ENCODE measurements around the gene DLD.
"Not testable (repeated sequence)": the region's sequence is repeated elsewhere in the genome, so short reads cannot be mapped to it uniquely, and the experiment has no call there.

The DLD gene

DNA sequence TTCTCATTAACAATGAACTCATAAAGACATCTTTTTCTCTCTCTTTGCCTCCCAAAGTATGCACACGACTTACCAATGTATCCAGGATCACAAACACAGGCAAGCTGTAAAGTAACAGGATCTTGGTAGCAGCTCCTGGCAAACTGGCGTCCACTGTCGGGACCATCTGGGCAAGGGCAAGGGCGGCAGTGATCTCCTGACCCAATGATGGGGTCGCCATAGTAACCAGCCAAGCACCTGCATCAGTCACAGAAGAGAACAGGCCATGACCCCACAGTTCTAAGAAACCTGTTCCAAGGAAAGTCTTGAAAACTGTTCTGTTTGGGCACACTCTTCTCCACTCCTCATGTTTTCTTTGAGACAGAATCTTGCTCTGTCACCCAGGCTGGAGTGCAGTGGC, 64.4 kb downstream of the DLD start:
- Histone ChIP-seq H3K27ac (ENCODE audit: low read length, poor library complexity, severe bottlenecking) (peak overlapping the region; percentile 34), H3K18ac (ENCODE audit: low read depth in 1 of 2, low read length in 2 of 2) (no peak overlapping the region), H3K4me2 (ENCODE audit: low read length, poor library complexity, severe bottlenecking) (no peak overlapping the region), H4K91ac (ENCODE audit: low read length) (no peak overlapping the region), H2AFZ (ENCODE audit: low read depth, low read length) (no peak overlapping the region), H2BK120ac (ENCODE audit: low read depth, low read length) (no peak overlapping the region), H4K8ac (ENCODE audit: low read length) (peak overlapping the region; percentile 69), H3K36me3 (ENCODE audit: control insufficient read depth in 1 of 2, insufficient read depth in 2 of 2, low read depth in 1 of 2, low read length in 2 of 2) (peaks cover 58 to 86% of the 10 kb centered on the region in 2 experiments), H2BK5ac (ENCODE audit: low read depth, low read length, poor library complexity, severe bottlenecking) (no peak overlapping the region), H2AK5ac (ENCODE audit: low read length, severe bottlenecking) (no peak overlapping the region), H3K9ac (ENCODE audit: low read length) (no peak overlapping the region), H3K79me1 (replicated peaks; ENCODE audit: low read length, poor library complexity, severe bottlenecking) (peaks cover 4% of the 10 kb centered on the region), H3K9me3 (ENCODE audit: control insufficient read depth, low read length) (no peaks in the 10 kb centered on the region), H3K4me1 (ENCODE audit: control insufficient read depth, insufficient read depth, low read depth, low read length) (peaks cover 26% of the 10 kb centered on the region), H3K4ac (ENCODE audit: low read depth in 1 of 2, low read length in 2 of 2) (no peak overlapping the region), H2BK12ac (ENCODE audit: low read length in 2 of 2) (no peak overlapping the region), H3K23ac (ENCODE audit: low read length in 2 of 2) (no peak overlapping the region), H3K27me3 (ENCODE audit: control insufficient read depth in 1 of 2, insufficient read depth in 1 of 2, low read length in 2 of 2) (no peaks in the 10 kb centered on the region), H3K4me3 (ENCODE audit: insufficient read depth in 1 of 2, low read depth in 1 of 2, low read length in 2 of 2) (no peak overlapping the region), H3K14ac (ENCODE audit: low read length in 2 of 2) (no peak overlapping the region), H2BK15ac (ENCODE audit: low read depth, poor library complexity, severe bottlenecking) (no peak overlapping the region)
- 98% methylated on average over 5 of the region's 5 CpGs for WGBS
- no peak for DNase-seq

GRCh38 chr7:107956950-107957349, 66.0 kb downstream of the DLD start:
- not testable (repeated sequence) for H3K27ac ChIP-seq (ENCODE audit: low read length, poor library complexity, severe bottlenecking); H3K4me3 ChIP-seq (ENCODE audit: insufficient read depth in 1 of 2, low read depth in 1 of 2, low read length in 2 of 2); H2BK120ac ChIP-seq (ENCODE audit: low read depth, low read length); H3K14ac ChIP-seq (ENCODE audit: low read length in 2 of 2); H3K4me2 ChIP-seq (ENCODE audit: low read length, poor library complexity, severe bottlenecking); H2AK5ac ChIP-seq (ENCODE audit: low read length, severe bottlenecking); H3K18ac ChIP-seq (ENCODE audit: low read depth in 1 of 2, low read length in 2 of 2); H3K27me3 ChIP-seq (ENCODE audit: control insufficient read depth in 1 of 2, insufficient read depth in 1 of 2, low read length in 2 of 2); DNase-seq; H2BK15ac ChIP-seq (ENCODE audit: low read depth, poor library complexity, severe bottlenecking); H2AFZ ChIP-seq (ENCODE audit: low read depth, low read length); H3K9me3 ChIP-seq (ENCODE audit: control insufficient read depth, low read length); H3K79me1 ChIP-seq (replicated peaks; ENCODE audit: low read length, poor library complexity, severe bottlenecking); H4K91ac ChIP-seq (ENCODE audit: low read length); H3K4ac ChIP-seq (ENCODE audit: low read depth in 1 of 2, low read length in 2 of 2); H3K9ac ChIP-seq (ENCODE audit: low read length); H2BK12ac ChIP-seq (ENCODE audit: low read length in 2 of 2); H2BK5ac ChIP-seq (ENCODE audit: low read depth, low read length, poor library complexity, severe bottlenecking); H3K23ac ChIP-seq (ENCODE audit: low read length in 2 of 2)
- Histone ChIP-seq H3K4me1 (ENCODE audit: control insufficient read depth, insufficient read depth, low read depth, low read length) (peaks cover 23% of the 10 kb centered on the region), H3K36me3 (ENCODE audit: control insufficient read depth in 1 of 2, insufficient read depth in 2 of 2, low read depth in 1 of 2, low read length in 2 of 2) (peaks cover 57 to 86% of the 10 kb centered on the region in 2 experiments), H4K8ac (ENCODE audit: low read length) (peak overlapping the region; percentile 8)
- 92% methylated on average over 4 of the region's 4 CpGs for WGBS

GRCh38 chr7:107957436-107957835, 66.5 kb downstream of the DLD start:
- H3K23ac ChIP-seq (ENCODE audit: low read length in 2 of 2): no peak overlapping the region
- 92% methylated on average over 1 of the region's 2 CpGs for WGBS
- H3K79me1 ChIP-seq (replicated peaks; ENCODE audit: low read length, poor library complexity, severe bottlenecking): peaks cover 4% of the 10 kb centered on the region
- H2AFZ ChIP-seq (ENCODE audit: low read depth, low read length): no peak overlapping the region
- no peak overlapping the region for H3K14ac ChIP-seq (ENCODE audit: low read length in 2 of 2)
- H3K9ac ChIP-seq (ENCODE audit: low read length): peak overlapping the region; percentile 67
- H2BK12ac ChIP-seq (ENCODE audit: low read length in 2 of 2): no peak overlapping the region
- no peak overlapping the region for H3K4me3 ChIP-seq (ENCODE audit: insufficient read depth in 1 of 2, low read depth in 1 of 2, low read length in 2 of 2)
- H4K91ac ChIP-seq (ENCODE audit: low read length): no peak overlapping the region
- no peak overlapping the region for H3K18ac ChIP-seq (ENCODE audit: low read depth in 1 of 2, low read length in 2 of 2)
- DNase-seq: no peak
- H3K27ac ChIP-seq (ENCODE audit: low read length, poor library complexity, severe bottlenecking): peak overlapping the region; percentile 5
- H2BK15ac ChIP-seq (ENCODE audit: low read depth, poor library complexity, severe bottlenecking): no peak overlapping the region
- no peak overlapping the region for H4K8ac ChIP-seq (ENCODE audit: low read length)
- no peak overlapping the region for H2AK5ac ChIP-seq (ENCODE audit: low read length, severe bottlenecking)
- no peaks in the 10 kb centered on the region for H3K9me3 ChIP-seq (ENCODE audit: control insufficient read depth, low read length)
- H3K36me3 ChIP-seq (ENCODE audit: control insufficient read depth in 1 of 2, insufficient read depth in 2 of 2, low read depth in 1 of 2, low read length in 2 of 2): peaks cover 59 to 84% of the 10 kb centered on the region in 2 experiments
- H3K4me1 ChIP-seq (ENCODE audit: control insufficient read depth, insufficient read depth, low read depth, low read length): peaks cover 24% of the 10 kb centered on the region
- H3K4me2 ChIP-seq (ENCODE audit: low read length, poor library complexity, severe bottlenecking): no peak overlapping the region
- no peak overlapping the region for H2BK5ac ChIP-seq (ENCODE audit: low read depth, low read length, poor library complexity, severe bottlenecking)
- no peaks in the 10 kb centered on the region for H3K27me3 ChIP-seq (ENCODE audit: control insufficient read depth in 1 of 2, insufficient read depth in 1 of 2, low read length in 2 of 2)
- no peak overlapping the region for H3K4ac ChIP-seq (ENCODE audit: low read depth in 1 of 2, low read length in 2 of 2)
- no peak overlapping the region for H2BK120ac ChIP-seq (ENCODE audit: low read depth, low read length)

GRCh38 chr7:107958764-107959526, 68.0 kb downstream of the DLD start:
- Histone ChIP-seq H2BK12ac (ENCODE audit: low read length in 2 of 2) (peak overlapping the region in 1 of 2 experiments; percentile 15), H4K8ac (ENCODE audit: low read length) (no peak overlapping the region), H3K36me3 (ENCODE audit: control insufficient read depth in 1 of 2, insufficient read depth in 2 of 2, low read depth in 1 of 2, low read length in 2 of 2) (peaks cover 60 to 83% of the 10 kb centered on the region in 2 experiments), H4K91ac (ENCODE audit: low read length) (no peak overlapping the region), H2BK120ac (ENCODE audit: low read depth, low read length) (no peak overlapping the region), H3K79me1 (replicated peaks; ENCODE audit: low read length, poor library complexity, severe bottlenecking) (peaks cover 5% of the 10 kb centered on the region), H2BK15ac (ENCODE audit: low read depth, poor library complexity, severe bottlenecking) (no peak overlapping the region), H3K9ac (ENCODE audit: low read length) (peak overlapping the region; percentile 67), H3K4me3 (ENCODE audit: insufficient read depth in 1 of 2, low read depth in 1 of 2, low read length in 2 of 2) (no peak overlapping the region), H3K4me2 (ENCODE audit: low read length, poor library complexity, severe bottlenecking) (no peak overlapping the region), H3K27me3 (ENCODE audit: control insufficient read depth in 1 of 2, insufficient read depth in 1 of 2, low read length in 2 of 2) (no peaks in the 10 kb centered on the region), H3K23ac (ENCODE audit: low read length in 2 of 2) (no peak overlapping the region), H3K9me3 (ENCODE audit: control insufficient read depth, low read length) (no peaks in the 10 kb centered on the region), H3K18ac (ENCODE audit: low read depth in 1 of 2, low read length in 2 of 2) (peak overlapping the region in 1 of 2 experiments; percentile 67), H3K4me1 (ENCODE audit: control insufficient read depth, insufficient read depth, low read depth, low read length) (peaks cover 16% of the 10 kb centered on the region), H3K14ac (ENCODE audit: low read length in 2 of 2) (peak overlapping the region in 1 of 2 experiments; percentile 61), H3K27ac (ENCODE audit: low read length, poor library complexity, severe bottlenecking) (peak overlapping the region; percentile 4), H2AFZ (ENCODE audit: low read depth, low read length) (no peak overlapping the region), H3K4ac (ENCODE audit: low read depth in 1 of 2, low read length in 2 of 2) (no peak overlapping the region), H2BK5ac (ENCODE audit: low read depth, low read length, poor library complexity, severe bottlenecking) (no peak overlapping the region), H2AK5ac (ENCODE audit: low read length, severe bottlenecking) (no peak overlapping the region)
- peak; percentile 91 for DNase-seq
- WGBS: 62% methylated on average over 13 of the region's 14 CpGs

Data from mesenchymal stem cell (in vitro differentiated cells and primary cell).